ENCODE results near the gene KNOP1.
"Not testable (repeated sequence)": the region's sequence is repeated elsewhere in the genome, so short reads cannot be mapped to it uniquely, and the experiment has no call there.

The KNOP1 gene

GRCh38 chr16:19683453-19684236 is 34.4 kb downstream of the KNOP1 start:
- no peak for DNase-seq (ENCODE audit: low read depth in 2 of 2)

- no peak for DNase-seq (ENCODE audit: low read depth in 2 of 2)
Observed at GRCh38 chr16:19681637-19682036, 36.4 kb downstream of the KNOP1 start.

DNA sequence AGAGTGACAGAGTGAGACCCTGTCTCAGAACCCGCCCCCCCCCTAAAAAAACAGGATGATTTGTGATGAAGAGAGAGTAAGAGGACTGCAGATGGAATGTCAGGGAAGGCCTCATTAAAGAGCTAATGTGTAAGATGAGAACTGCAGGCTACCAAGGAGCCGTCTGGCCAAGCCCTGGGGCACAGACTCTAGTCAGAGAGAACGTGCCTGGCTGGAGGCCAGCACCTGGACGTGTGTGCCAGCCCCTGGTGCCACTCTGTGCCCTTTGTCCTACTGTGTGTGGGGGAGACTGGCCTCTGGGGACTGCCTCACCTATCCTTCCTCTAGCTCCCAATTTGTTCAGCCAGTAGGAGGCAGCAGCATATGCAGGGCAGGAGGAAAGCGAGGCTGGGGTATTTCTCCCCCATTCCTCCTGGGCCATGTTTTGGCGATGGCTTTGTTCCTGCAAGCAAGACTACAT is 37.1 kb downstream of the KNOP1 start:
- no peak for DNase-seq (ENCODE audit: low read depth in 2 of 2)

DNA sequence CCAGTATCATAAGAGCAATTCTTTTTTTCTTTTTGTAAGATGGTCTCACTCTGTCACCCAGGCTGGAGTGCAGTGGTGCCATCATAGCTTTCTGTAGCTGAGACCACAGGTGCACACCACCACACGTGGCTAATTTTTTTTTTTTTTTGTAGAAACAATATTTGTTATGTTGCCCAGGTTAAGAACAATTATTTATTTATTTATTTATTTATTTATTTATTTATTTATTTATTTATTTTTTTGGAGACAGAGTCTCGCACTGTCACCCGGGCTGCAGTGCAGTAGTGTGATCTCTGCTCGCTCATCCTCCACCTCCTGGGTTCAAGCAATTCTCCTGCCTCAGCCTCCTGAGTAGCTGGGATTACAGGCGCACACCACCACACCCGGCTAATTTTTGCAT is 38.7 kb downstream of the KNOP1 start:
- not testable (repeated sequence) for DNase-seq (ENCODE audit: low read depth in 2 of 2)

- DNase-seq (ENCODE audit: low read depth in 2 of 2): no peak
Observed at GRCh38 chr16:19678804-19679203, 39.2 kb downstream of the KNOP1 start.

DNA sequence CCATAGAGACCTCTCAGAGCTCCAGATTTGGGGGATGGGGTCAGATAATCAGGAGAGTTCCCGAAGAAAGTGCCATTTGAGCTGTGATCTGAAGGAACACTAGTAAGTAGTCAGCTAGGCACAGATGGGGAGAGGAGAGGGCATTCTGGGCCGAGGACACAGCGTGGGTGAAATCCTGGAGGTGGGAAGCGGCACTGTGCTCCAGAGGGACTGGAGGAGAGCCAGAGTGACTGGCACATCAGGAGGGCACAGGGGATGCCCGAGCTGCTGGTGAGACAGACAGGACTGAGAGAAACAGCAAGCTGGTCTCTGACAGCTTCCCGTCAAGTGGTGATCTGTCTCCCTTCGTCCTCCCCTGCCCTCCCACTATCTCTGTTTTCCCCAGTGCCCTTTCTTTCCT is 40.6 kb downstream of the KNOP1 start:
- no peak for DNase-seq (ENCODE audit: low read depth in 2 of 2)

DNA sequence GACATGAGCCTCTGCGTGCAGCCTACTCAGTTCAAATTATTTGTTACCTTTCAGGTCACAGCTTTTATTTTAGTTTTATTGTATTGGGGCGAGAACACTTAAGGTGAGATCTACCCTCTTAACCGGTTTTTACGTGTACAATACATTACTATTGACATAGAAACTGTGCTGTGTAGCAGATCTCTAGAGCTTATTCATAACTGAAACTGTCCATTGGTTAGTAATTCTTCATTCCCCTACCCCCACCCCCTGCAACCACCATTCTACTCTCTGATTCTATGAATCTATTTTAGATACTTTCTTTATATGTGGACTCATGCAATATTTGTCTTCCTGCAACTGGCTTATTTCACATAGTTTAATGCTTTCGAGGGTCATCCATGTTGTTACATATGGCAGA is 43.5 kb downstream of the KNOP1 start:
- DNase-seq (ENCODE audit: low read depth in 2 of 2): no peak

DNA sequence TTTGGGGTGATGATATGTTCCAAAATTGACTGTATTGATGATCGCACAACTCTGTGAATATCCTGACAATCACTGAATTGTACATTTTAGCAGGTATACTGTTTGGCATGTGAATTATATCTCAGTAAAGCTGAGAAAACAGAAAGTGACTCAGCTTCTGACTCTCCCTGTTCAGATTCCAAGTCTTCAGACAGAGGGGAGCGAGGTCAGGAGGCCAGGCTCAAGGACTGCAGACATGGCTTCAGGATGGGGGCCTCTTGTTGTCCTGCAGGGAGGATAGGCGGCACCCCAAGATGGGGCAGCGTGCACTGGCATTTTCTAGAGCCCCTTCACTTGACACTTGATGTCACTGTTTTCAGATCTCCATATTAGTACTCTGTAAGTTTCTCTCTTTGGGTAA is 45.6 kb downstream of the KNOP1 start:
- DNase-seq (ENCODE audit: low read depth in 2 of 2): no peak

GRCh38 chr16:19666477-19666876 is 51.5 kb downstream of the KNOP1 start:
- no peak for DNase-seq (ENCODE audit: low read depth in 2 of 2)

DNA sequence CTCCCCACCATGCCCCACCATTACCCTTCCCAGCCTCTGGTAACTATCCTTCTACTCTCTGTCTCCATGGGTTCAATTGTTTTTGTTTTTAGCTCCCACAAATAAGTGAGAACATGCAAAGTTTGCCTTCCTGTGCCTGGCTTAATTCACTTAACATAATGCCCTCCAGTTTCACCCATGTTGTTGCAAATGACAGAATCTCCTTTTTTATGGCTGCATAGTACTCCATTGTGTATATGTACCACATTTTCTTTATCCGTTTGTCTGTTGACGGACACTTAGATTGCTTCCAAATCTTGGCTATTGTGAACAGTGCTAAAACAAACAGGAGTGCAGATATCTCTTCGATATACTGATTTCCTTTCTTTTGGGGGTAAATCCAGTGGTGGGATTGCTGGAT is 52.7 kb downstream of the KNOP1 start:
- DNase-seq (ENCODE audit: low read depth in 2 of 2): not testable (repeated sequence)

- DNase-seq (ENCODE audit: low read depth in 2 of 2): no peak
Observed at GRCh38 chr16:19664166-19664565, 53.9 kb downstream of the KNOP1 start.

DNA sequence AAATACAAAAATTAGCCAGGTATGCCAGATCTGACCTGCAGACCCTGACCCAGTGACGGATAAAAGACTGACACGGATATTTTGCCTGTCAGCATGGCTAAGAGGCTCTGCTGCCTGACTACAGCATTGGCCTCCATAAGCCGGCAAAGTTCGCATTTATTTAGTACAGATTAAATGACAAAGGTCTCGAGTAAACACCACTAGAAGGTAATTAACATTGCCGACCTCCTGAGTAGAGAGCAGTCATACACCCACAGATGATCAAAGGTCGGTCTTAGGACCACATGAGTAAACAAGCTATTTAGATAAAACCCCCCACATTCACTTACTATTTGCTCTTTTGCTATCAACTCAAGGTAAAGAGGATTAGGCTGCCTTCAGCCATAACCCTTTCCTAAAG is 55.7 kb downstream of the KNOP1 start:
- no peak for DNase-seq (ENCODE audit: low read depth in 2 of 2)

GRCh38 chr16:19660432-19660831 is 57.6 kb downstream of the KNOP1 start:
- no peak for DNase-seq (ENCODE audit: low read depth in 2 of 2)

- no peak for DNase-seq (ENCODE audit: low read depth in 2 of 2)
Observed at GRCh38 chr16:19659554-19659953, 58.5 kb downstream of the KNOP1 start.

- DNase-seq (ENCODE audit: low read depth in 2 of 2): no peak
Observed at GRCh38 chr16:19657831-19658230, 60.2 kb downstream of the KNOP1 start.

DNA sequence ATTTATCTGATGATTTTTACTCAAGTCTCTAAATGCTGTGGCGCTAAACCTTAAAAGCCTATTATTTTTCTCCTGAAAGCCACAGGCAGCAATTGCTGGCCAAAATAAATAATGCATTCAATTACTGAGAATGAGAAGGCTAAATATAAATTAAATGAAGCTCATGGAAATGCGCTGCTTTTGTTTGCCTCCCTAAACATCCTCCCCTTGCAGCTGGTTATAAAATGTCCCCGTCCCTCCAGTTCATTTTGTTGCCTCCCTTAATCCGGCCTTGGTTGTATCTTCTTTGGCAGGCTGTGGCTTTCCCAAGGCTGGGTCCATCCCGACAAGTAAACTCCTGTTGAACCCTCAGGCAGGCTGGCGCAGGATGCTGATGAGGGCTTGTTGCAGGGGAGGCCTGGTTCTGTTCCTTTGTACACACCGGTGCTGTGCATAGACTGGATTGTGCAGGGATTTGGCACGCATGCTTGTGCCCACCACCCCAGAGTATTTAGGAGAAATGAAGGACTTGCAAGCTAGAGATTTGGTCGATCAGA is 62.7 kb downstream of the KNOP1 start:
- no peak for DNase-seq (ENCODE audit: low read depth in 2 of 2)

DNA sequence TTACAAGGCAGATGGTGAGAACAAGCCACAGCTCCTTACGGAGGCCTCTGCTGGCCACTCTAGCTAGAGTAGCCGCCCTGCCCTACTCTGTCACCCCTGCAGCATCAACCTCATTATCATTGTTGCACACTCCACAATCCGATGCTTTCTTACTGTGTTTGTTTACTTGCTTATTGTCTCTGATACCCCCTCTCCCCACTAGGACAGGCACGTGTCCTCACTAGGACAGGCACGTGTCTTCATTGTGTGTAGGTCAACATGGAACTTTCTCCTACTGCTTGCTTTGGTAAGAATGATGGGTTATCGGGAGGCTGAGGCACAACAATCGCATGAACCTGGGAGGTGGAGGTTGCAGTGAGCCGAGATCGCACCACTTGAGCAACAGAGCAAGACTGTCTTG is 63.9 kb downstream of the KNOP1 start:
- no peak for DNase-seq (ENCODE audit: low read depth in 2 of 2)
